ENCODE data around the gene AP3S1.

- TF ChIP-seq CTCF (IDR thresholded peaks at IDR 0.05) (no peak), POLR2A (IDR thresholded peaks at IDR 0.05) (no peak)
Observed at GRCh38 chr5:115801152-115801551, 40.6 kb upstream of the AP3S1 start.
